ENCODE measurements around the gene LDLRAP1.
"Not testable (repeated sequence)": the region's sequence is repeated elsewhere in the genome, so short reads cannot be mapped to it uniquely, and the experiment has no call there.

Gene LDLRAP1

DNA sequence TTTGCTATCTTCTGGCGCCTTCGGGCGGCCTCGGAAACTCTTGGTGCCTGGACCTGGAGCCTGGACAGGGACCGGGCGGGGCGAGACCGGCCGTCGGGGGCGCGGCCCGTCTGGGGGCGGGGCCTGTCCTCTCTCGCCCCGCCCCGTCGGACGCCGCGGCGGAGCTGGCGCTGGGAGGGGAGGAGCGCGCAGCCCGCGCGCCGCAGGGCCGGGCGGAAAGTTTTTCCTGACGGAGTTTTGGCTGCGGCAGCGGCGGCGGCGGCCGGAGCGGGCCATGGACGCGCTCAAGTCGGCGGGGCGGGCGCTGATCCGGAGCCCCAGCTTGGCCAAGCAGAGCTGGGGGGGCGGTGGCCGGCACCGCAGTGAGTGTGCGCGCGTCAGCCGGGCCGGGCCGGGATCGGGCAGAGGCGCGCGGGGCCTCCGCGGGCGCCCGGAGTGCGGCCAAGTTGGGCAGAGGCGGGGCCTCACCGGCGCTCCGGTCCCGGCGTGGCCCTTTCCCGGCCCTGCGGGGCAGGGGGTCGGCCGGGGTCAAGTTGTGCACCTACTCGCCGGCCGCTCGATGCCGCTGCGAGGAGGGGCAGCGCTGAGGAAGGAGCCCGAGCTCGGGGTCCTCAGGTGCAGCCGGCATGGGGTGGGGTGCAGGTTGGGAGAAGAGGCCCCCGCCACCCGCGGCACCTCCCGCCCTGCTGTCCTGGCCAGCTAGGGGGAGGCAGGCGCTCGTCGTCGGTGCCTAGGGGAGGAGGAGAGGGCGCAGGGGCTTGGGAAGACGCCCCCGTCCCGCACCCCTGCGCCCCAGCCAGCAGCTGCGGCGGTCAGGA is at the start of gene LDLRAP1:
Gene LDLRAP1, plus strand, starts transcription at position 182 of the 818 bp plus-strand sequence. Its CDS starts 93 bp downstream, at position 275.
- no peak for DNase-seq (ENCODE audit: low read depth in 2 of 2, low spot score in 1 of 2)

- no peak for DNase-seq (ENCODE audit: low read depth in 2 of 2, low spot score in 1 of 2)
Observed at GRCh38 chr1:25494952-25495351, 48.5 kb upstream of the LDLRAP1 start.

DNA sequence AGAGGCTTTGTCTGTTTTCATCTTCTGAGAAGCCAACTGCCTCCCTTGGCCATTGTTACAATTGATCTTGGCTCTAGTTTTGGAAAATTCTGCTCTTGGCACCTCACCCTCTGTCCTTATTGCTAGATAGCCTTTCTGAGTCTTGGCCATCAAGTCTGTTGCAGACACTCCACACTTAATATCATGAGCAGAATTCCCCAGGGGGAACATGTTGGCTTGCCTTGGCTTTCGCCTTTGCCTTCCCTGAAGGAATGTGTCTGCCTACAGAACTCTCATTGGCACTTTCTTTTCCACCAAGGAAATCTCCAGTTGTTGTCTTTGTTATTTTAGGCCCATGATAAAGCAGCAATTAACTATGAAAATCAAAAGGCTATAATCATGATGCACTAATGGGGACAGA is 42.7 kb upstream of the LDLRAP1 start:
- DNase-seq (ENCODE audit: low read depth in 2 of 2, low spot score in 1 of 2), result no peak

DNA sequence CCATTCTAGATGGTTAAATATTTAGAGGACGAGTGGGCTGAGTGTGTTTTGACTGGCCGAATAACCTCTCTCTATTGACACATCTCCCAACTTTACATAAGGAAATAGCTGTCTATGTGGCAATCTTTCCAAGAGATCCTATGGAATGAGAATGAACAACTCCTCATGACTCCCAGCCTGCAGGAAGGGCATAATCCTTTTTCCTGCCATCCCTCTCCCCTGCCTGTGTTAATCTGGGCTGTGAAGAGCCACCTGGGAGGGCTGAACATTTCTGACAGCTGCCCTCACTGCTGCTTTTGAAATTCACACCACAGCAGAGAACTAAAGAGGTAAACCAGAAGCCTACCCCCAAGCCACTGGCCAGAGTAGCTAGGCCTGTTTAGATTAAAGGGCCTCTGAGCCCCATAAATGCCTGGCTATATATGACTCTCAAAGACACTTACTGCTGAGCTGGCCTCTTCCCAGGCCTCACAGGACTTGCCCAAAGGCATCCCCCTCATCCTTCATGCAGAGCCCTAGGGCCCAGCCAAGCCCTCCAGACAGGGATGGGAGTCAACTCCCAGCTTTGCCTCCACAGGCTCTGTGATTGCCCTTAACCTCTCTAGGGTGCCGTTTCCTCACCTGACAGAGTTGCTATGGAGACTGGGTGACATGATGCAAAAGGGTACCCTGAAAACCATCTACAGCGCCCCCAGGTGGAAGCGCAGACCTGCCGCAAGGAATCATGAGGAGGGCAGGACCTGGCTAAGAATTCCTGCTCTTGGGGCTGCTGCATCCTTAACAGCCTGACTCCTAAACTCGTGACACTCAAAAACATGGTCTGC is 42.0 kb upstream of the LDLRAP1 start:
- no peak for DNase-seq (ENCODE audit: low read depth in 2 of 2, low spot score in 1 of 2)

- no peak for DNase-seq (ENCODE audit: low read depth in 2 of 2, low spot score in 1 of 2)
Observed at GRCh38 chr1:25502957-25503356, 40.4 kb upstream of the LDLRAP1 start.

DNA sequence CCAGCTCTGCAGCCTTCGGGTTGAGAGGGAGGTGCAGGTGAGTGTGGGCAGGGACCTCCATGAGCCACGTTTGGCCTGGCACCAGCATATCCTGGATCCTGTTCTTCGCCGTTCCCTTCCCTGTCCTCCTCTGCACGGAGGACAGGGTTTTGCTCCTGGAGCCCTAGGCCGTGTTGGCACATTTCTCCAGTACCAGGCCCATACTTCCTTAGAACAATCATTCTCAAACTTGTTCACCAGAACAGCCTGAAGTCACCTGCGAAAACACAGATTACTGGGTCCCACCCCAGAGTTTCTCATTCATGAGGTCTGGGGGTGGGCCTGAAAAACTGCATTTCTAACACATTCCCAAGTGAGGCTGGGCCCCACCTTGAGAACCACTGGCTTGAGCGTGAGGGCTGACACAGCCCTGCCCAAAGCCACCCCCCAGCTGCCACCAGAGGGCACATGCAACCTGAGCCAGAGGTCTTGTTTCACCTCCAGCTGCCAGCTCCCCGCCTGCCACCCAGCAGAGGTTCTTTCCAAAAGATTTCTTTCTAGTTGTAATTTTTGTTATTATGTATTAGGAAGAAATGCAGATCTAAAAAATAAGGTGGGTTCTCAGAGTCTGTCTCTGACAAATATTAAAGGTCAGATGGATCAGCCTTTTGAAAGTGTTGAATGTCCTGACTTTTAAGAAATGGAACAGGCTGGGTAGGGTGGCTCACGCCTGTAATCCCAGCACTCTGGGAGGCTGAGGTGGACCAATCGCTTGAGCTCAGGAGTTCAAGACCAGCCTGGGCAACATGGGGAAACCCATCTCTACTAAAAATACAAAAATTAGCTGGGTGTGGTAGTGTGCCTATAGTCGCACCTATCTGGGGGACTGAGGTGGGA is 39.6 kb upstream of the LDLRAP1 start:
- DNase-seq (ENCODE audit: low read depth in 2 of 2, low spot score in 1 of 2), result peak; percentile 27

DNA sequence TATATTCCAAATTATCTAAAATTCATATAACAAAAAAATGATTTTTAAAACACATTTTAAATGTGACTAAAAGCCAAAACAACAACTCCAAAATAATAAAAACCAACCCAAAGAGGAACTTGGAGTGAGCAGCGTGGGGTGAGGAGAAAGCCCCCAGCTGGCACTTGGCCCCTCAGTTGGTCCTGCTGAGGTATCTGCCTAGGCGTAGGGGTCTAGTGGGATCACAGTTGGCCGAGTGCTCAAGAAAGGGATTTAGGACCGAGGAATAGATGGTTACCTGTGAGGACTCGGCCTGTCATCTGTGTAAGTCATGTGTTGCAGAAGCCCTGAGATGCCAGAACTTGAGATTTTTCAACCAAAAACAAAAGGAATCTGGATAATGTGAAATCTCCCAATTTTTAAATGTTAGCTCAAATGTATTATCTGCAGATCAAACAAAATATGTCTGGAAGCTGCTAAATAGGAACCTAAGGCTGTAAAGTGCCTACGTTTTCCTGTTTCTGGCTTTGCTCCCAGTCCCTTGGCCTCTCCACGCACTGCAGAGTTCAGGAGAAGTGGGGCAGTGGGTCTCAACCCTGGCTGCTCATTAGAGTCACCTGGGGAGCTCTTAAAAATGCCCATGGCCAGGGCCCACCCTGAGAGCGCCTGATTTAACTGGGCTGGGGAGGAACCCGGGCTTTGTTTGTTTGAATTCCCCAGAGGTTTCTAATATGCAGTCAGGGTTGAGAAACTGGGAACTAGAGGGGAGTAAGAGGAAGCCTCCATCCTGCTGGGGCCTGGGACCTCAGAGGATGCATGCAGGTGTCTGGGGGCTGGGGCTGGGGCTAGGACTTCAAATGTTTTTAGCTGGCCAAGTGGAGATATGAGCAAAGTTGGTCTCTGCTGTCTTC is 38.5 kb upstream of the LDLRAP1 start:
- no peak for DNase-seq (ENCODE audit: low read depth in 2 of 2, low spot score in 1 of 2)

GRCh38 chr1:25505656-25506385 is 37.6 kb upstream of the LDLRAP1 start:
- no peak for DNase-seq (ENCODE audit: low read depth in 2 of 2, low spot score in 1 of 2)

GRCh38 chr1:25506566-25507463 is 36.6 kb upstream of the LDLRAP1 start:
- DNase-seq (ENCODE audit: low read depth in 2 of 2, low spot score in 1 of 2), result not testable (repeated sequence)

- no peak for DNase-seq (ENCODE audit: low read depth in 2 of 2, low spot score in 1 of 2)
Observed at GRCh38 chr1:25513666-25514065, 29.7 kb upstream of the LDLRAP1 start.

DNA sequence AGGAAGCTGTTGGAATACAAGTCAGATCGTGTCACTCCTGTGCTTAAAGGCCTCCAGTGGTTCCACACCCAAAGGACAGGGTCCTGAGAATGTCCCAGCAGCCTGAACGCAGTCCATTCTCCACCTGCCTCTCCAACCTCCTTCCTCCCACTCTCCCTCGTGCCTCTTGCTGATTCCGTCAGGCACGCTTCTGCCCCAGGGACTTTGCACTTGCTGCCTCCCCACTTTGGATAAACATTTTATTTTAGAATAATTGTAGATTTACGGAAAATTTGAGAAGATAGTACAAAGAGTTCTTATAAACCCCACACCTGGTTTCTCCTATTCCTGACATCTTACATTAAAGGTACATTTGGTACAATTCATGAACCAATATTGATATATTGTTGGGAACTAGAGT is 28.4 kb upstream of the LDLRAP1 start:
- no peak for DNase-seq (ENCODE audit: low read depth in 2 of 2, low spot score in 1 of 2)

DNA sequence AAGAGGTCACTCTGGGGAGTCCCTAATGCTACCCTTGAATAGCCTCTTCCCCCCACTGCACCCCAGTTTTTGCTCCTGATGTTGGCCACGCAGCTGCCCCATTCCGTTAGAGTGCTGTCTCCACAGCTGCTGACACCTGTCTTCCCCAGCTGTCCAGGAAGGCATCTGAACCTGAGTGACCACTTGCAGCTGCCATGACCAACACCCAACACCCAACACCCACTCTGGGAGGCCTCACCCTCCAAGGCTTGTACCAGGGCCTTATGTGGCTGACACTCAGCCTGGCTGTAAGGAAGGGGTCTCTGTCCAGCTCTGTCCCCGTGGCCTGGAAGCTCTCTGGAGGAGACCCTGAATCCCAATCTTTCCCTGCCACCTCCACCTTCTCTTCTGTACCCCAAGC is 26.7 kb upstream of the LDLRAP1 start:
- DNase-seq (ENCODE audit: low read depth in 2 of 2, low spot score in 1 of 2), result no peak

DNA sequence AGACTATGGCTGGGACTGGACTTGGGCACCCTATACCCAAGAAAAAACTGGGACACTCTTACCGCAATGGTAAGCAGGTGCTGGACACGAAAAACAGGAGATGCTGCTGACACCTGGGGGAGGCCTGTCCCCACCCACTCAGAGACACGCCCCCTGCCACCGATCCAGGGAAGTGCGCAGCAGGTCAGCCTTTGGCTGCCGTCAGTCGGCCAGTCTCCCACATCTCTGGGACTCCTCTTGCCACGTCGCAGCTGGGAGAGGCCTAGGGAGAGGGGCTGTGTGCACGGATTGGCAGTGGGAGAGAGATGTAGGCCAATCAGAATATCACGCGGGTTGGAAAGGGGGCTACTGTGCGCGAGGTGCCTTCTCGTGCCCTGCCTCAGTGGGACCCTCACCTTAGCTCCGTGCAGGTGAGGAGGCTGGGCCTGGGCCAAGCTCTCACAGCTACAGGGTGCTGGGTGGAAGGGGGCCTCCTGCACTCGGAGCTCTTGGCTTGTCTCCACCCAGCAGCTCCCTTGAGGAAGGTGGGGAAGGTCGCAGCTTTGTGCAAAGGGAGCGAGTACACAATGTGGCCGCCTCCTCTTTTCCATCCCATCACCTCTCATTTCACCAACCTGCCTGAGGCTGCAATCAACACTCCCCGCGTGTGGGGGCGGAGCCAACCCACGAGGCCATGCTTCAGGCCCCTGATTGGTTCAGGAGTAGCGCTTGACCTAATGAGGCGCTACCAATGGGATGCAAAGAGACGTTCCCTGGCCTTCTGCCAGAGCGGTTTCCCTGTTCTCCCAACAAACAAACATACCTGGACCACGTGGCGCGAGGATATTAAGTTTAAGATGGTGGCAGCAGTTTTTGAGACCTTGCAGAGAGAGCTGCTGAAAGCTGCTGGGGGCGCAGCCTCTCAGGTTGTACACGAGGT is 25.7 kb upstream of the LDLRAP1 start:
- no peak for DNase-seq (ENCODE audit: low read depth in 2 of 2, low spot score in 1 of 2)

DNA sequence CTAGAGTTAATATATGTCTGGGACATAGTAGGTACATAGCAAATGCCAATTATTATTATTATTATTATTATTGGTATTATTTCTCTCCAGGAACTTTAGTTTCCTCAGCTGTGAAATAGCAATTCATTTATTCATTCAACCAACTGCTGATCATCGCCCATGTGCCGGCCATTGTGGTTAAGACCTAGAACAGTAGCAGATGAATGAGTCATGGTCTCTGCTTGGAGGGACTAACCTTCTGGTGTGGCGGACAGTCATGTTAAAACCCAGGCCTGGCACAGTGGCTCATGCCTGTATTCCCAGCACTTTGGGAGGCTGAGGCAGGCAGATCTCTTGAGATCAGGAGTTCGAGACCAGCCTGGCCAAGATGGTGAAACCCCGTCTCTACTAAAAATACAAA is 23.8 kb upstream of the LDLRAP1 start:
- DNase-seq (ENCODE audit: low read depth in 2 of 2, low spot score in 1 of 2), result no peak

DNA sequence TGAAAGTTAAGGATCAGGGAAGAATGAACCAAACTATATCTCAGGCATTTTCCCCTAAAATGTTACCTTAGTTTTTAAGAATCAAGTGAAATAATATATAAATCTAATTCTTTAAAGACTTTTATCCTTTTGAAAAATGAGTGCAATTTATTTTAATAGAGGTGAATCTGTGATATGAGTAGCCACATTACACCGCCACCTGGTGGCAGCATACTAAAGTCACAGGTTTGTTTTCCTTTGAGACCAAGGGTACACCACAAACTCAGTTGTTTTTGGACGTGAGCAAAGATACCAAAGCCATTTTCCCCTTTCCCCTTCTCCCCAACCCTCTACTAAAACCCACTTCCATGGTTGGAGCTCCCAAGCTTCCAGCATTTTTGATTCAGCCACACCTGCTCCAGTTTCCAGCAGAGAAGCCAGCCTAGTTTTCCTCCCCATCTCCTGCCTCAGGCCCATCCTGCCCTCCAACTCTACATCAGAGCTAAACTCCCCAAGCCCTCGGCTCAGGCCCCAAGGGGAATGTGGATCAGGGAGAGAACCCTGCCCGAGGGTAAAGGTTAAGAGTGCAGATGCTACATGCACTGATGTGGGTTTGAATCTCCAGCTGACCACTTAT is 22.9 kb upstream of the LDLRAP1 start:
- DNase-seq (ENCODE audit: low read depth in 2 of 2, low spot score in 1 of 2), result peak; percentile 42 to 65

DNA sequence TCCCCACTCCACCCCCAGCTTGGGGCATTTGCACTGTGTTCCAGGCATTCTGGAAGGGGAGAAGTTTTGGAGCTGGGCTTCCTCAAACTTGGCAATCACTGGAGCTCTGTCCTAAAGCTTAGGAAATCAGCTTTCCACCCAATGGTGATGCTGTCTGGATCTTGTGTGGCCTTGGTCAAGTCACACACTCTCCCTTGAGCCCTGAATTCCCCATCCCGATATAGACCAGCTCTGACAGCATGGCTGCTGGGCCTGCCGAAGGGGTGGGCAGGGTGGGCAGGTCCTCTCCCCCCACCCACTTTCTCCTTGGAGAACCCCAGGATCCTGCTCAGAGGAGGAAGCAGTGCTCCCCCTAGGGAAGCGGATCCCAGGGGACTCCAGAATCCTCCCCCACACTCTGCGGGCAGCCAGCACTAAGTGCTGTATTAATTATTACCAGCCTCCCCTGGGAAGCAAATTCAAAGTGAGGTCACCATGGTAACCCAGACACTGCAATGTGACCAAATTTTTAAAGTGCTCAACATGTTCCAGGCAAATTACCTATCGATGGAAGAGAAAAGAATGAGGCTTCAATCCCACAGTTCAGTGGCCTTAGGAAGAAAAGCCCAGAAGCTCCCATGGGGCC is 21.3 kb upstream of the LDLRAP1 start:
- no peak for DNase-seq (ENCODE audit: low read depth in 2 of 2, low spot score in 1 of 2)

DNA sequence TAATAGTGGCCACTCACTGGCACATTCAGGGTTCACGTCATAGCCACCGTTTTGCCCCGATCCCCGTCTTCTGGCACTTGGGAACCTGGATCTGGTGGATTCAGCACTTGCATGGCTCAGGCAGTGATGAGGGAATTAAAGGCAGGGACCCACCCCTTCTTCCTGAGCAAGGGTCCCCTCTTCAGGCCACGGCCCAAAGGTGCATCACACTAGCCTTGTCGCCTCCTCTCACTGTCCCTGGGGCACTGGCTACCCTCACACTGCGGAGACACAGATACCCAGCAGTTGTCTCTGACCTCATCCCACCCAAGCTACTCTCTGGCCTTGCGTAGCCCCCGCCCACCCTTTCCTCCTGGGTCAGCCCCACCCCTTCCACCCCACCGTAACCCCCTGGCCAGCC is 19.9 kb upstream of the LDLRAP1 start:
- DNase-seq (ENCODE audit: low read depth in 2 of 2, low spot score in 1 of 2), result no peak

Measured in stimulated activated CD8-positive, alpha-beta memory T cell treated with anti-CD3 and anti-CD28 coated beads, Interleukin-4, amount 100 ng/mL, for 4 hours (primary cell).